ENCODE data around the gene TRIM44. TPM values are rescaled to one million over a fixed set of nuclear protein-coding genes. Genes with fewer than 3 reads are reported as not detected.
A peak's percentile ranks its signal among the peaks of the same experiment; 100 is the strongest.

The TRIM44 gene
- total RNA-seq, 1 donor from 2014 or later, result 9.7 TPM

GRCh38 chr11:35839368-35840161, 177.0 kb downstream of the TRIM44 start:
- no peaks in the 10 kb centered on the region for H3K27me3 ChIP-seq (ENCODE audit: control insufficient read depth, insufficient read depth, low read length)
- H3K4me3 ChIP-seq (ENCODE audit: low read depth, low read length), result no peak overlapping the region
- no peaks in the 10 kb centered on the region for H3K36me3 ChIP-seq (ENCODE audit: control insufficient read depth, insufficient read depth, low read length)
- FAIRE-seq, result no peak
- DNase-seq (ENCODE audit: low read depth), result no peak
- TF ChIP-seq CTCF (IDR thresholded peaks at IDR 0.05; ENCODE audit: insufficient read depth, low read length, severe bottlenecking), result no peak

GRCh38 chr11:35841733-35842132, 179.2 kb downstream of the TRIM44 start:
- no peak for TF ChIP-seq CTCF (IDR thresholded peaks at IDR 0.05; ENCODE audit: insufficient read depth, low read length, severe bottlenecking)
- H3K27me3 ChIP-seq (ENCODE audit: control insufficient read depth, insufficient read depth, low read length), result no peaks in the 10 kb centered on the region
- FAIRE-seq (no peak), DNase-seq (ENCODE audit: low read depth) (no peak)
- H3K36me3 ChIP-seq (ENCODE audit: control insufficient read depth, insufficient read depth, low read length), result no peaks in the 10 kb centered on the region
- H3K4me3 ChIP-seq (ENCODE audit: low read depth, low read length), result no peak overlapping the region

GRCh38 chr11:35842958-35843357, 180.4 kb downstream of the TRIM44 start:
- Histone ChIP-seq H3K4me3 (ENCODE audit: low read depth, low read length) (no peak overlapping the region), H3K27me3 (ENCODE audit: control insufficient read depth, insufficient read depth, low read length) (no peaks in the 10 kb centered on the region), H3K36me3 (ENCODE audit: control insufficient read depth, insufficient read depth, low read length) (no peaks in the 10 kb centered on the region)
- no peak for DNase-seq (ENCODE audit: low read depth)
- no peak for FAIRE-seq
- no peak for TF ChIP-seq CTCF (IDR thresholded peaks at IDR 0.05; ENCODE audit: insufficient read depth, low read length, severe bottlenecking)

GRCh38 chr11:35844579-35844978, 182.0 kb downstream of the TRIM44 start:
- FAIRE-seq, result no peak

GRCh38 chr11:35845860-35846259, 183.3 kb downstream of the TRIM44 start:
- TF ChIP-seq CTCF (IDR thresholded peaks at IDR 0.05; ENCODE audit: insufficient read depth, low read length, severe bottlenecking), result no peak
- H3K36me3 ChIP-seq (ENCODE audit: control insufficient read depth, insufficient read depth, low read length), result no peaks in the 10 kb centered on the region
- FAIRE-seq (no peak), DNase-seq (ENCODE audit: low read depth) (peak; percentile 19)
- H3K4me3 ChIP-seq (ENCODE audit: low read depth, low read length), result no peak overlapping the region
- no peaks in the 10 kb centered on the region for H3K27me3 ChIP-seq (ENCODE audit: control insufficient read depth, insufficient read depth, low read length)

More at GRCh38 chr11:35844579-35844978, 182.0 kb downstream of the TRIM44 start:
- DNase-seq (ENCODE audit: low read depth), result no peak
- no peaks in the 10 kb centered on the region for H3K27me3 ChIP-seq (ENCODE audit: control insufficient read depth, insufficient read depth, low read length)
- H3K4me3 ChIP-seq (ENCODE audit: low read depth, low read length), result no peak overlapping the region
- H3K36me3 ChIP-seq (ENCODE audit: control insufficient read depth, insufficient read depth, low read length), result no peaks in the 10 kb centered on the region
- TF ChIP-seq CTCF (IDR thresholded peaks at IDR 0.05; ENCODE audit: insufficient read depth, low read length, severe bottlenecking), result no peak

- Histone ChIP-seq H3K4me3 (ENCODE audit: low read depth, low read length) (no peak overlapping the region), H3K27me3 (ENCODE audit: control insufficient read depth, insufficient read depth, low read length) (no peaks in the 10 kb centered on the region), H3K36me3 (ENCODE audit: control insufficient read depth, insufficient read depth, low read length) (no peaks in the 10 kb centered on the region)
- TF ChIP-seq CTCF (IDR thresholded peaks at IDR 0.05; ENCODE audit: insufficient read depth, low read length, severe bottlenecking), result no peak
- FAIRE-seq (no peak), DNase-seq (ENCODE audit: low read depth) (no peak)
Measured at GRCh38 chr11:35846874-35847273, 184.3 kb downstream of the TRIM44 start.
